Hypothalamus (tissue), 51 donors: ENCODE results near the gene CDKN2C.
A peak's percentile ranks its signal among the peaks of the same experiment; 100 is the strongest.
"Not testable (repeated sequence)": the region's sequence is repeated elsewhere in the genome, so short reads cannot be mapped to it uniquely, and the experiment has no call there.

Source experiments
- DNase-seq, 51 donors: peaks; one replicate each; lab custom pipeline; 2025; lab: John Stamatoyannopoulos, UW

CDKN2C gene

DNA sequence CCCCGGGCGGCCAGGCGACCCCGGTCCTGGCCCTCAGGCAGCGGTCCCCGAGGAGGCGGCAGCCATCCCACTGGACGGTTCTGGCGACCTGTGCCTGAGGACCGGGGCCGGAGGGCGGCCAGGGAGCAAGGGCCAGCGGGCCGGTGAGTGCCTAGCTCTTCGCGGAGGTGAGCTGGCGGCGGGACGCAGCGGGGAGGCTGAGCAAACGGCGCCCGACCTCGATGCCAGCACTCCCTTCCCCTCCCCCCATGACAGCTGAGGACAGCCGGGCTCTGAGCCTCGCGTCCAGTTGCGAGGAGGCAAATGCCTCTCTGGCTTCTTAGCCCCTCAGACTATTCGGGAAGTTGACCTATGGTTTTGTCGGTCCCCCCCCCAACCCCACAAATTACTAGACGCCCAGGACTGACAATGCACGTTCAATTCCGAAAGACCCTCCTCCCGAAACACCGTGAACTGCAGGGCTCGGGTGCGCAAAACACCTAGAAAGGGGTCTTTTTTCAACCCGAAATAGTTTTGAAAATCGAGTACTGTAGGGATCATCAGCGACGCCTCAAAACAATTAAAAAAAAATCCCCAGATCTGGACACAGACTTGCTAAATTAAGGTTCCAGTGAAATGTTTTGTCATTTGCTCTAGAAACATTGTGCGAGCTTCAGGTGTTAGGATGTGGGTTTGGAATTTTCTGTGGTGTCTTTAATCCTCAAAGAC is 8.3 kb downstream of the CDKN2C start:
- peak in 32 of 51 donors; percentile 9 to 81 (median 44) for DNase-seq

DNA sequence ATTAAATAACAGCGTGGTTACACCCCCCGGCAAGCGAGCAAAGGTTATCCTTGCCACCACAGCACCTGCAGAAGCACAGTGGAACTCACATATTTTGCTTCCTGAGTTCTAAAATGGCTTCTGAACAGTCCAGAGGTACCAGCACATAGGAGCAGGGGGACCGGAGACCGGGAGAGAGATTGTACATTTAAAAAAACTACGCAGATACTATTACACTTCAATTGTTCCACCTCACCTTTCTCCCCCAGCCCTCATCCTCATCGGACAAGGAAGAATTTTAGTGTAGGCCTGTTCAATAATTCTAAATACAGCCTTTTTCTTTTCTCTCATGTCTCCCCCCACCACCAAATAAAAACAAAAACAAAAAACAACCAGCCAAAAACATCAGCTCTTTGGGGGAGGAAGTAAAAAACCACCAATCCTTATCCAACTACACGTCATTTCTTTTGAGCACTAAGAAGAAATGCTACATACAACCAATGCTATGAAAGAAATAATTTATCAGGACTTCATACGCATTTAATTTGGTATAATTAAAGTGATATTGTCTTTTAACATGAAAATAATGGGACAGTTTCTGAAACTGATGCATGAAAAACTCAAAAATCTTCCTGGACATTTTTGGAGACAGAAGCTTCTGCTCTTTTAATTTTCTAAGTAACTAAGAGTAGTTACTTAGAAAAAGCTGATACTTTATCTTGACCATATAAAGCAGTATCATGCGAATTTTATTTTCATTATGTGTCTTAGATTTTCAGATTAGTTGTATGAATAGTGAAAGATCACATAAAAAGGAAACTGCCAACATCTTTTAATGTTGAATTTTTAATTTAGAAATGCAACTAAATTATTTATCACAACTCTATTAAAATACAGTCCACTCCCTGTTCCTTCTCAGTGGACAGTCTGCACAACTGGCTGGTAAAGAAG is 9.1 kb downstream of the CDKN2C start:
- DNase-seq = peak in 1 of 51 donors; percentile 43

DNA sequence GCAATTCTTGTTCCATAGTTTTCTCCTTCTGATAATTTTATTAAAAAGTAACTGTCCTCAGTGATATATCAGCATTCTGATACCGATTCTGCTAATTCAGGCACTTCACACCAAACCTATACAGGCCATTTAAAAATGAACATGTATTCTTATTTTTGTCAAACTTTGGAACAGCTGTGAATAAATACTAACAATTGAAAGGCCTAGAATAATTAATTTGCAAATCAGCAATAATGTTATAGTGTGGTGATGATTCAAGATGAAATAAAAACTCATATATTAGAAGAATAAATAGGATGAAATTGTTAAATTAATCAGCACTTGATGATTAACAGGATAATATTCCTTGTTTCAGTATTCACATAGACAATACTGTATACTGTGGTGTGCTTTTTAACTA is 9.9 kb downstream of the CDKN2C start:
- no peak for DNase-seq

DNA sequence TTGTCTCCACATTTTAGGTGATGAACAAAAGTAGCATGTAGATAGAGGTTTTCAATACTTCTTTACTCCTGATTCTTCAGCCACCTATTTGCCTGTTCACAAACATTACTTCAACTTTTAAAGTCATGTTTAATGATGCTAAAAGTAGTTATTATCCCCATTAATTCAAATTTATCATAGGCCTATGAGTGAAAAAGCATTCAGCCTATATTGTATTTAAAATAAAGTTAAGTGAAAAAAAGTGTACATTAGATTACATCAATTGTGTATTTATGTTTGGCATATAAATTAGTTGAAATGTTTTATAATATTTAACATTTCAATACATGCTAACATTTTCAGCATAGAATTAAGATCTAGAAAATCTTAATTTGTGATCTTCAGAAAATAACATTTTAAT is 10.5 kb downstream of the CDKN2C start:
- no peak for DNase-seq

DNA sequence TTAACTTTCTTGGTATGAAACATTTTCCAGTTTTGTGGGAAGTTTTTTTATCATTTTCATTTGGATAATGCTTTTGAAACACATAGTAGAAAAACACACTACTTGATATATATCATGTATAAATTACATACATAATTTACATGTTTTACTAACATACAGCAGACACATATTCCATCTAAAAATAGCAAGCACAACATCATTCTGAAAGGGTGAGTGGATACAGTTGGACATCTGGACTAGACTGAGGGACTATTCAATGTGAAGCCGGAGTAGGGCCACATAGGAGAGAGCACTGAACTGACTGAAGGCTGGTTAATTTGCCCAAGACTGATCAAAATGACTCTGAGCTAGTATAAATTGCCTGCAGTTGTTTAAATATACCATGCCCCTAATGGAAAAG is 11.7 kb downstream of the CDKN2C start:
- DNase-seq = no peak

DNA sequence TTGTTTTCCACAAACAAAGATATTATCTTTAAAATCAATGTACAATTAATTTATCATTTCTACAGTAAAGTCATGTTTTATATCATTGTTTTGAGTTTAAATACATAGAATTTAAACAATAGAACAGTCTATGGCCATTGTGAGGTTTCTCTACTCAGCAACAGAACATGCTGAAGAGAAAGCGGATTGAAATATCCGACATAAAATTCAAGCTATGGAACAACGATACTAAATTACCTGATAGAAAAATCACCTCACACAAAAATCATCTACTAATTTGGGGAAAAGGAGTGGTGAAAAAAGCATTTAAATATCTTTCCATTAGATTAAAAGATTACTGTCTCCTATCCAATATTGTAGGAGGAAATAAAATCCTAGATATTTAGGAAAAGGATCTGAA is 12.6 kb downstream of the CDKN2C start:
- DNase-seq = no peak

DNA sequence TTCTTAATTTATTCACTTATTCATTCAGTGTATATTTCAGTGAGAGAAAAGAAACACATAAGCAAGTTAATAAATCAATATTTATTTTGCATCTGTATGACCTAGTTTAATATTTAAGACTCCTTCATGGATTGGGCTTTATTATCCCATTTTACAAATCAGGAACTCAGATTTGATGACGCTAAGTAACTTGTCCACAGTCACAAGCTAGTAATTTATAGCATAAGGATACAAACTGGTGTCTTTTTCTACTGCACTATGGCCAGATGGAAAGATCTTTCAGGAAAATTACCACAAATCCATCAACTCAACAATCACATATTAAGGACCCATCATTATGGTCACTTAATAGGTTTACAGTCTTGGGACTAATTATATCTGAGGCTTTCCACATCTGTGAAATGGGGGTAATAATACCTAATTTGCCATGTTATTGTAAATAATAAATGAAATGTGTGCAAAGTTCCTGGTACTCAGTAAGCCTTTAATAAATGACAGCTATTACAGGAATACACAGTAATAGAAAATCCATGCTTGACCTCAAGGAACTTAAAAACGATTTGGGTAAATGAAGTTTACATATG is 13.3 kb downstream of the CDKN2C start:
- DNase-seq = no peak

DNA sequence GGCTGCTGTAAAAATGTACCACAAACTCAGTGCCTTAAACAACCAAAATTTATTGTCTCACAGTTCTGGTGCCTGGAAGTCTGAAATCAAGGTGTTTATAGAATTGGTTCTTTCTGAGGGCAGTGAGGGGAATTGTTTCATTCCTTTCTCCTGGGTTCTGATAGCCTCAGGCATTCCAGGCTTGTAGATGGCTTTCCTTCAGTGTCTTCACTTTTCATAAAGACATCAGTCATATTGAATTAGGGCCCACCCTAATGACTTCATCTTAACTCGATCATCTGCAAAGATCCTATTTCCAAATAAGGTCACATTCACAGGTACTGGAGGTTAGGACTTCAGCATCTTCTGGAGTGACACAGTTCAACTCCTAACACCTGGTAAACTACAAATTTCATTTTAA is 15.0 kb downstream of the CDKN2C start:
- no peak for DNase-seq

DNA sequence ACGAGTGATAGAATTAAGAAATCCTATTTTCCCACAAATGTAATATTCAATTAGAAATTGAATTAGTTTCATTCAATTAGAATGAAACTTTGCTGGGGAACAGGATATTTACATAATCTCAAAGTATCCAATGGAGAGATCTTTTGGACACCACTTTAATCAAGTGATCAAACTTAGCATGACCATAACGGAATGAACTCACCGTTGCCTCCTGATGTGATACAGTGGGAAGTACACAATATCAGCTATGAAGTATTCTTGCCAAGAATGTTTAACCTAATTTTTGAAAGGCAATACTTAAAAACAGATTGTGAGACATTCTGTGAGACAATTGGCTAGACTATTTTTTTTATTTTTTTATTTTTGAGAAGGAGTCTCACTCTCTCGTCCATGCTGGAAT is 16.6 kb downstream of the CDKN2C start:
- no peak for DNase-seq

DNA sequence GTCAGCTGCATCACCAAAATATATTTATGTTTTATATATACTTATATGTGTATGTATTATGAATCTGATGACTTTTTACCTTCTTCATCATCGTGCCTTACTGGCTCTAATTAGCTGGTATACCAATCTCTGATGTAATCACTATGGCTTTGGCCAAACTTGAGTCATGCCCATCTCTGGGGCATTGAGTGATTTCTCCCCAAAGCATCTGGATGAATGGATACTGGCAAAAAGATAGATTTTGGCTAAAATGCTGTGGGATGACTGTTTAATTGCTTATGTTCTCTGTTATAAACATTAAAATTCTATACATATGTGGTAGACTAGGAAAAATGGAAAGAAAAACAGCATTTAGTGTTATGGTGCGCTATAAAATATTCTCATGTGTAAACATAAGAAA is 19.6 kb downstream of the CDKN2C start:
- DNase-seq = no peak

DNA sequence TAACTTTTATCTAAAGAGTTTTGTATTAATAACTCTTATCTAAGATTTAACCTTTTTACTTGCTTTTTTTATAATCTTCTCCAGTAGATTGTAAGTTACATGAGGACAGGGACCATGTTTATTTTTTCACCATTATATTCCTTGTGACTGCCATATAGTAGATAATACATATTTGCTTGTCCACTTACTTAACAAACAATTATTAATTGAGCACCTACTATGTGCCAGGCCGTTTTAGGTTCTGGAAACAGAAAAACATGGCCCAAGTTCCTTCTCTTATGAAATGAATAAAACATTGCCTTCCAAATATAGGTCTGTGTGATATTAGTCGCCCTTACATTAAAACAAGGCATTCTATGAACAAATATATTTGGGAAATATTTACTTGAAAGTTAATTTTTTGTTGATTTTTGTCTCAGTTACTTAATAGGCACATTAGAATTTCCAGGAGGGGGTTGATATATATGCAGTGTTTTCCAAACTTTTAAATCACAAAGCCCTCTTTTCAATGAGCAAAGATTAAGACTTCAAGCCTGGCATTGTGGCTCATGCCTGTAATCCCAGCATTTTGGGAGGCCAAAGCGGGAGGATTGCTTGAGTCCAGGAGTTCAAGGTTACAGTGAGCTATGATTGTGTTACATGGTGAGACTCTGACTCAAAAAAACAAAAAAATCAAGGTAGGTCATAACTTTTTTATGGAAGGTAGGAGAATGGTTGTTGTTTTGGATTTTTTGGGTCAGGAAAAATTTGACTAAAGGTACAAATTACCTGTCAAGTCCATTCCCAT is 22.7 kb downstream of the CDKN2C start:
- no peak for DNase-seq

DNA sequence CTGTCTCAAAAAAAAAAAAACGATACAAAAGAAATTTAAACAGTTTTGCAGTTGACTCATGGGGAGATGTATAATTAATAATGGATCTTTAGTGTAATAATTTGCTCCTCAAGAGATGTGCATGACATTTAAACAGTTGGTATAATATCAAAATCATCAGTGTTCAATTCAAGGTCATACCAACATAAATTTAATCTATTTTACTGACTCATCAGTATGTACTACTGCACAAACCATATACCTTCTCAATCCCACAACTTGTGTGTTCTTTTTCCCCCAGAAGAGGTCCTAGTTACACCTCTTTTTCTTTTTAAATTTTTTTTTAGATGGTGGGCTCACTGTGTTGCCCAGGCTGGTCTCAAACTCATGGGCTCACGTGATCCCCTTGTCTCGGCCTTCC is 23.6 kb downstream of the CDKN2C start:
- DNase-seq = no peak

DNA sequence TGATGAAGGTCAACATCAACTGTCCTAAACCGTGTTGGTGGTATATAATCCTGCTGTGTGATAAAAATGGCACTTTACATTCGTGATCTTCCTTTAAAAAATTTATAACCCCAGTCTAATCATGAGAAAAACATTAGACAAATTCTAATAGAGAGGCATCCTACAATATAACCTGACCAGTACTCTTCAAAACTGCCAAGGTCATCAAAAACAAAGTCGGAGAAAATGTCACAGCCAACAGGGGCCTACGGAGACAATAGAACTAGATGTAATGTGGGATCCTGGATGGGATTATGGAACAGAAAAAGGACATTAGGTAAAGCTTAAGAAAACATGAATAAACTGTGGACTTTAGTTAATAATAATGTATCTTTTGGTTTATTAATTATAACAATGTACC is 25.0 kb downstream of the CDKN2C start:
- no peak for DNase-seq

DNA sequence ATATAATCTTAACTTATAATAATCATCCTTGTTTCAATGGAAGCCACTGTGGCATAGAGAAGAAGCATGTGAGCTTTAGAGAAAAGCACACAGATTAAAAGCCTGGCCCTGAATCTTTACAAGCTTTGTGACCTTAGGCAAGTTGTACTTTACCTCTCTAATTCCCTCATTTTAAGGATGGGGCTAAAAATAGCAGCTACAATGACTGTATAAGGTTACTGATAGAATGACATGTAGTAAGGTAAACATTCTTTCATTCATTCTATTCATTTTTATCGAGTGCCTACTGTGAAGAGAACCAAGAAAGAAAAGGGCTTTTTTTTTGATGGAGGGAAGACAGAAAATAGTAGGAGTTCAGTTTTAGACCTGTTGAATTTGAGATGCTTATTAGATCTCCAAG is 25.6 kb downstream of the CDKN2C start:
- no peak for DNase-seq

DNA sequence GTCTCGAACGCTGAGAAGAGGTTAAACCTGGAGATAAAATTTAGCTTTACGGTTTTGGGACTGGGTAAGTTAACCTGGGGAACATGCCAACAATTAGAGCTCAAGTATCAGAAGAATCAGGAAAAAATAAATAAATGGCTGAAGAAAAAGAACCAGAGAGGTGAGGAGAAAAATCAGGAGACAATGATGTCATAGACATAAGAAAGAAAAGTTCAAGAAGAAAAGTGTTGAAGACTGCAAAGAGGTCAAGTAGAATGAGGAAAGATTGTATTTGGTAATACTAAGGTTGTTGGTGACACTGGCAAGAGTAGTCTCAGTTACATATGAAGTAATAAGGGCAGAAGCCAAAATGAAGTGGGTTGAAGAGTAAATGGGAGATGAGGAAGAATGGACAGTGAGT is 26.0 kb downstream of the CDKN2C start:
- no peak for DNase-seq

DNA sequence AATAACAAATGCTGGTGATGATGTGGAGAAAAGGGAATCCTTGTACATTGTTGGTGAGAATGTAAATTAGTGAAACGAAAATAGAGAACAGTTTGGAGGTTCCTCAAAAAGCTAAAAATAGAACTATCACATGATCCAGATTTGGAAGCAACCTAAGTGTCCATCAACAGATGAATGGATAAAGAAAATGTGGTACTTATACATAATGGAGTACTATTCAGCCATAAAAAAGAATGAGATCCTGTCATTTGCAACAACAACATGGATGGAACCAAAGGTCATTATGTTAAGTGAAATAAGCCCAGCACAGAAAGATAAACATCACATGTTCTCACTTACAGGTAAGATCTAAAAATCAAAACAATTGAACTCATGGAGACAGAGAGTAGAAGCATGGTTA is 29.3 kb downstream of the CDKN2C start:
- DNase-seq = not testable (repeated sequence)

DNA sequence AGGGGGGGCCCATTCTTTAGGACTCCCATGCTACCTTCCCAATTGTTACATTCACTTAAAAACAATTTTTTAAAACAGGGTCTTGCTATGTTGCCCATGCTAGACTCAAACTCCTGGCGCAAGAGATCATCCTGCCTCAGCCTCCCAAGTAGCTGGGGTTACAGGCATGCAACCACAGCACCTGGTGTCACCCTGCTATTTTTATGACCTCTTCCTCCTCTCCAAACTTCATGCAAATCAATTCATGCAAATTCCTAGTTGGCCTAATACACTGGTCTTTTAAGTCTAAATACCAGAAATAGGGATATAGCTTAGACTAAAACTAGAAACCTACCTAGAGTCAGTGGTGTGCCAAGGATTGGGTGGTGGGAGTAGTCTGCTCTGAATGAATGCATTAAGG is 30.1 kb downstream of the CDKN2C start:
- DNase-seq = no peak

DNA sequence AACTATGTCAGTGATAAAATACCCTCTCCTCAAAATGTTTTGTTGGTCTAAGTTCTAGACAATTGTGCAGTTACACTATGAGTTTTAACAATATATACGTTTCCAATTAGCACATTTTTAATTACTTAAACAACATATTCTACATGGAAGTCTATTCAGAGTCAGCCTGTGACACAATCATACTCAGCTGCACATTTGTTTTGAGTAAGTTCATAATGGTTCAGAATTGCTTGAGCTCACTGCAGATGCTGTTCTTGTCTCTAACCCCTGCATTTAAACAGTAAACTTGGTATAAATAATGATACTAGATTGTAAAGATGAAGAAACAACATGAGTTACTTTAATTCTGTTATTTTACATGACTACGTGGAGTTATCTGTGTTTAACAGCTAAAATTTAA is 30.6 kb downstream of the CDKN2C start:
- DNase-seq = no peak

DNA sequence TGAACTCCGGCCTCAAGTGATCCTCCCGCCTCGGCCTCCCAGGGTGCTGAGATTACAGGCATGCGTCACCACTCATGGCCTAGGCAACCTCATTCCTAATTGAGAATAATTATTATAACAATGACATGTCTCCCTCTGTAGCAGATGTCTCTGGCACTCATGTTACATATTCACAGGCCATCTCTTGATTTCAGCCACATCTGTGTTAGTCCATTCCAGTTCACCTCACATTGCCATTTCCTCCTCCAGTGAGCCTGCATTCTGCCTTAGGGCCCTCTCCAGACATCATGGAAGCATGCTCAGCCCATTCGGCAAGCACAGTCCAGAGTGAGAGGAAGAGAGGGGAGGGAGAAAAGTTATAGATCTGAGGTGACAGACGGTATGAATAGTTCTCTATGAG is 32.5 kb downstream of the CDKN2C start:
- DNase-seq = no peak

DNA sequence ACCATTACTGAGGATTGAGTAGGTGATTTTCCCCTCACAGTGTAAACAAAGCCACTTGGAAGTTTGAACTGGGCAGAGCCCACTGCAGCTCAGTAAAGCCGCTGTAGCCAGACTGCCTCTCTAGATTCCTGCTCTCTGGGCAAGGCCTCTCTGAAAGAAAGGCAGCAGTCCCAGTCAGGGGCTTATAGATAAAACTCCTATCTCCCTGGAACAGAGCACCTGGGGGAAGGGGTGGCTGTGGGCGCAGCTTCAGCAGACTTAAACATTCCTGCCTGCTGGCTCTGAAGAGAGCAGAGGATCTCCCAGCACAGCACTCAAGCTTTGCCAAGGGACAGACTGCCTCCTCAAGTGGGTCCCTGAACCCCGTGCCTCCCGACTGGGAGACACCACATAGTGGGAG is 35.5 kb downstream of the CDKN2C start:
- DNase-seq = not testable (repeated sequence)

DNA sequence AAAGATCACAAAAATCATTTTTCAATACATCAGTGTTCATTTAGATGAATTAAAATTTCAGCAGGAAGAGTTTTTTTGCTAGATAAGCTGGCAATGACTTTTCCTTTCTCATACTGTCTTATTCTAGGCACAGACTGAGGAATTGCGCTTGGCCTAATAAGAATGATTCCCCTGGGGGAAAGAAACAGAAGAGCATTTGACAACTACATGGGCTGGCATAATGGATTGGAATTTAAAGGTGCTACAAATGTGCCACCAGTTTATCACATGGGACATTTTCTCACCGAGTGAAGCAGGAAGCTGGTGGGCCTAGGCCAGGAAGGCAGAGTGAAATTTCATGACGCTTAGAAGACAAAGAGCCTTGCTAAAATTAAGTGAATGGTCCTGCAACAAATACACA is 39.3 kb downstream of the CDKN2C start:
- DNase-seq = no peak
